HG02938 (cell line): ENCODE measurements around the gene THBD.

Experiments used
- ATAC-seq: cut with Tn5 transposase; IDR thresholded peaks from one replicate; pipeline ENCODE4 v1.9.1; 2021; ENCODE audit warnings: mild to moderate bottlenecking, moderate library complexity; ENCODE audit not compliant: unreplicated experiment

THBD gene

DNA sequence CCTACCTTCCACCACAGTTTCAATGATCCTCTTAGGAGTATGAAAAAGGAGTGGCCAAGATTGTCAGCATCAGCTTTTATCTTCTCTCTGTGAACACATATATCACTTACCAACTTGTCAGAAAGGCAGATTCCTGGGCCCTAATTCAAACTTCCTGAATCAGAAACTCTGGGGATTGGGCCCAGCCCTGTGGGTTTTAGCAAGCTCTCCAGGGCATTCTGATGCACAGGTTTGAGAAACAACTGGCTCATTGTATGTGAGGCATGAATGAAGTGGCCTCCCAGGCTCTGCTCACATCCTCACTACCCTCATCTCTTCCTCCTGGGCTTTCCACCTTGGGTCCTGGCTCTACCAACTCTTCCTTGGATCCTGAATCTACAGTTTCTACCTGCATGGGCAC lies 13.2 kb upstream of the THBD start:
- ATAC-seq = no peak

DNA sequence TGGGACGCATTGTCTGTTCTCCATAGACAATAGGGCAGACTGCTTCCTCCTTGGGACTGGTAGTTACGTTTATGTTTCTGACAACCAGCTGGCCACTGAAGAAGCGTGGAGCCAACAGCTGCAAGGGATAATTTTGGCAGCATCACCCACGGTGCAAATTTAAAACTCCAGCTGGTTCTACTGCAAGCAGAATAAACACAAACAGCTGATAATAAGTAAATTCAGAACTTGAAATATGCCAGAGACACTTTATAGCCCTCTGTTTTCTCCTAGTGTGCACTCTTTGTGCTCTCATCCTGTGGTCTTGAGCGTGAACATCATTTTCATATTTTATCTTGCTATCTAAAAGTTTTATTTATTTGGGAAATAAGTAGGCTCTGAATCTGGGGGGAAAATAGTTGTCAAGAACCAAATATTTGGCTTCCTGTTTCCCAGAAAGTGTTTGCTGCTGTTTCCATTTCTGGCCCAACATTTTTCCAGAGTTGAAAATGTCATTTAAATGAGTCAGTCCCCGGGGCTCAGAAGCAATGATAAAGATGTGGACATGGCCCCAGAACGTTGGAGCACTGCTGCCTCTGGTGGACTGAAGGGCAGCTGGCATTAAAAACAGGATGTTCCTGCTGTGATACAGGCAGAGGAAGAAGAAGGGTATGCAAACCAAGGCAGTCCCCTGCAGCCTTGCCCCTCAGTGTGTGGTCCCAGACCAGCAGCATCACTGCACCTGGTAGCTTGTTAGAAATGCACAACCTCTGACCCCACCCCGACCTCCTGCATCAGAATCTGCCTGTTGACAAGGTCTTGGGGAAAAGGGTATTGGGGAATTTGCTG lies 12.5 kb upstream of the THBD start:
- ATAC-seq = no peak

DNA sequence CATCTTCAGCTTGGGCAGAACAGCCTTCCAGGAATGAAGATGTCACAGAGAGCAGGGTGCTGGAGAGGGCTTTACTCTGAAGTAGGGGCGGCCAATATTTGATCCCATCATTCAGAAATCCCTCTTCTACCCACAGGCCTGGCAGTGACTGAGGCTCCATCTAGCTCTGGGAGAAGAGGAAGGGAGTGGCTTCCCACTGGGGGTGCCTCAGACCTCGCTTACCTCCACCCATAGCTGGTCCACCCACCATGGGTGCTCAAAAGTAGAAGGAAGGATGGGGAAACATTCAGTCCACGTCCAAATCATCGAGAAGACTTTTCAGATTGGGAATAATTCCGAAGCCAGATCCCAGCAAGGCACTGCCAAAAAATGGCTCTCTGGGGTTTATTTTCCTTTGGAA lies 11.8 kb upstream of the THBD start:
- no peak for ATAC-seq

DNA sequence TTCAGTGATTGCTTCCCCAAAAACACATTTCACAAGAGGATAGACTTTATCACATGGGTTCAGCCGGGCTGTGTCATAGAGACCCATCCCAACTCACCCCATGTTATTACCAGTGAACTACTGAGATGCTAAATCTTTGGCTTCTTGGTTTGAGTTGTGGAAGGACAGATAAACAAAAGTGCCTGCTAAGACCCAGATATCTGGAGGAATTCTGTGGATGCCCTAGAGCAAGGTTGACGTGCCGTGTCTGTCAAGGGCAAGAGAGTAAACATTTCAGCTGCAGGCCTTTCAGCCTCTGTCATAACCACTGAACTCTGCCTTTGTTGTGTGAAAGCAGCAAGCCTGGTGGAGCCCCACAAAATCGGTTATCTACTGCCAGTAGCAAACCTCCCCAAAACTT lies 11.2 kb upstream of the THBD start:
- no peak for ATAC-seq

DNA sequence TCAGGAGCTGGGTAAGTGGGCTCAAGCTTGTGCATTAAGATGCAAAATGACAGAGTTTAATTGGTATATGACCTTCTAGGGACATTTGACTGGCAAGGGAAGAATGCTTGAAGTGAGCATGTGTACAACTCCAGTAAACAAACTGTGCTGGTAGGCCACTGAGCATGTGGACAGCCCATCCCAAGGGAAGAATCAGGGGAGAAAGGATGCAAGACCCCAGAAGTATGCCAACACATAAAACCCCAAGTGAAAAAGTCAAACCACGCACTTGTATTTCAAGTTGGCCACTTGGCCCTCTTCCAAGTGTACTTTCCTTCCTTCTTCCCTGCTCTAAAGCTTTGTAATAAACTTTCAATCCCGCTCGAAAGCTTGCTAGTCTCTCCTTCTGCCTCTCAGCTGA lies 10.4 kb upstream of the THBD start:
- no peak for ATAC-seq

DNA sequence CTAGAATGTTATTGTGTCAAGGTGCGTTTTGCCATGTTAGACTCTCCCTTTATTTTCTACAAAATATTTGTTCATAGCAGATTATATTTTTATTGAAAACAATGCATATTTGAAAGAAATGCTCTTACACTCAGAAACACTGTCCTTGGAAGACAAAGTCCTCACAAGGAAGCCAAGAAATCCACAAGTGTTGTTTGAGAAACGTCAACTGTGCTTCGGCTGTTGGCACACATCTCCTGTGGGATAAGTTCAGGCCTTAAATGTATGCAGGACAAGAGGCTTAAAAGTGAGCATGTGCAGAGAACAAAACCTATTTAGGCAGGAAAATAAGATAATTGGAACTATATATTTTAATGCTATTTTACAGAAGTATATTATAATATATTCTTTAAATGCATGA lies 9.5 kb upstream of the THBD start:
- no peak for ATAC-seq

DNA sequence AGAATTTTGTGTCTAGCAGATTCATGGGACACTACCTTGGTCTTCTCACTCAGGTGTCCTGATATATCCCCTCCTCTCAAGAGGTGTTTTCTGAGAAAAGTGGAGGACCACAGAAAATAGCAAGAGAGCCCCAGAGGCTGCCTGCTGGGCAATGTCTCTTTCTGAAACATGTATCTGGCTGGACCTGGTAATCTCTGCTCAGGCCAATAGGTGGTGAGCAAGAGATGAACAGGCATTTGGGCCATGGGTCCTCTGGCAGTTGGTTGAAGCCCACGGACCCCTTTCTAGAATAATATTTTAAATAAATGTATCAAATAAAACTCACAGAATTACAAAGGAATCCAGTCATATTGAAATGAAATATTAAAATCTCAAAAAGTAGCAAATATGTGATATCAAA lies 8.8 kb upstream of the THBD start:
- ATAC-seq = no peak

DNA sequence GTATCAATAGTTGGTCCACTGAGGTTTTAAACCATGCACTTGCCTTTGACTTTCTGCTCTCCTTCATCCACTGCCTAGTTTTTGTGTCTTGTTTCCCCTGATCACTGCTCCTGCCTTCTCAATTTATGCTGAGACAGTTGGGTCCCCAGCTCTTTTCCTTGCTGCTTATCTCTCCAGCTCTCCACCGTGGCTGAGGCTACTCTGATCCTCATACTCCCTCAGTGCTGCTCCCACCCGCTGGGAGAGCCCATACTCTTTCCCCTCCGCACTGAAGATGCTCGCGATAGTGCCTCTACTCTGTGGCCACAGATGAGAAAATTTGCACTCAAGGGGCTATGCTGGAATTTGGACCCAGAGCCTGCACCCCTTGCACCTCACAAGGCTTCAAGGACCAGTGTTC lies 3.4 kb upstream of the THBD start:
- ATAC-seq = no peak

DNA sequence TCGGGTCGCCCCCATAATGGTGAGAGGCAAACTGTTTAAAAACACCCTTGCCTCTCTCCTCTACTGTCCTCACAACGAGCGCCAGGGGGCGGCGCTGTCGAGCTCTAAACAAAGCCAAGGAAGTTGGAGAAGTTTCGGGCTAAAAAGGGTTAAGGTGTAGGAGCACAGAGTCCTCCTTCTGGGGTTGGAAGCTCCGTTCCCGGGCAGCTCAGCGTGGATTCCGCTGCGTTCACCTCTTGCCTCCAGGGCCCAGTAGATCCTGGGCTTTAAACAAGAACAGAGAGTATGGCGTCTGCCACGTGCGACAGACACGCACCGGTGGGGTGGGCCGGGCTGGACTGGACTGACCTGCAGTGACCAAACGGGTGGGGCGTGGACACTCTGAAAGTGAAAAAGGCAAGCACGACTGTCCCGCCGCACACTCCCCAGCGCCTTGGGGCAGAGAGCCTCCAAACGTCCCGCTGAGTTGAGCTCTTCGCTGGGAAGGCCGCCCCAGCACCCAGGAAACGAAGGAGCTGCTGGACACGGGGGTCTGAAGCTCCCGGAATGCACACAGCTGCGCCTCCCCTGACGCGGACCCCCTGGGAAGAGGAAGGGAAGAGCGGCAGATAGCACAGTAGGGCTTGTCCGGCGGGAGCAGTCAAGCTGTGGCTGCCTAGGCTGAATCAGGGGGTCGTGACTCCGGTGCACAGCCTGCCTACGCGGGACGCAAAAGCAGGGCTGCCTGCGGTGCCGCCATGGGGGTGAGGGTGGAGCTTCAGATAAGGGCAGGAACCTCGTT lies 1.6 kb upstream of the THBD start:
- ATAC-seq = no peak

DNA sequence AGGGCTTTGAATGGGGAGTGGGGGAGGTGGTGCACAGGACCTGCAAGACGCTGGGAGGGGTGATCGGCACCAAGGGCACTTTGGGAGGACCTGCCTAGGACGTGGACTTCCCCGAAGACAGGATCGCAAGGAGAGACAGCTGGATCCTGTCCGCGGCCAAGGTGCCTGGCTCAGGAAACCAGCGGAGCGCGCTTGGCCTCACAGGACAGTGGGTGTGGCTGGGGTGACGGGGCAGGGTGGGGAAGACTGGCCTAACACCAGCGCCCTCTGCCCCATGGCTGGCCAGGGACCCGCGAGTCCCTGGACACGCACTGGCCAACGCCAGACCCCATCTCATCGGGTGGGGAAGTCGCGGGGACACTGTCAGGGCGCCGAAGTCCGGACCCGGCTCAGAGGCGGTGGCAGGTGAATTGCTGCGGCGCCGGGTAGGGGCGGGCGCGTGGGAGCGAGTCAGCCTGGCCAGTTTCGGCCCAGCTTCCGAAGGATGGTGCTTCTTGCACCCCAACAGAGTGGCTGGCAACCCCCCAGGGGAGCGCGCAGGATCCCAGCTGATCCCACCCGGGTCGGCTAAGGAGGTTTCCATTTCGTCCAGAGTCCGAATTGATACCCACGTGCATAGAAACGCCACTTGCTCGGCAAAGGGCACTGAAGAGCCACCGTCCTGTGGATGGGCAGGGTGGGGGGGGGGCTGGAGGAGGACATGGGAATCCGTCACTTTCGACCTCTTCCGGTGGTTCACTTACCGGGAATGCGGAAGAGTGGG lies 785 bp upstream of the THBD start:
- no peak for ATAC-seq

DNA sequence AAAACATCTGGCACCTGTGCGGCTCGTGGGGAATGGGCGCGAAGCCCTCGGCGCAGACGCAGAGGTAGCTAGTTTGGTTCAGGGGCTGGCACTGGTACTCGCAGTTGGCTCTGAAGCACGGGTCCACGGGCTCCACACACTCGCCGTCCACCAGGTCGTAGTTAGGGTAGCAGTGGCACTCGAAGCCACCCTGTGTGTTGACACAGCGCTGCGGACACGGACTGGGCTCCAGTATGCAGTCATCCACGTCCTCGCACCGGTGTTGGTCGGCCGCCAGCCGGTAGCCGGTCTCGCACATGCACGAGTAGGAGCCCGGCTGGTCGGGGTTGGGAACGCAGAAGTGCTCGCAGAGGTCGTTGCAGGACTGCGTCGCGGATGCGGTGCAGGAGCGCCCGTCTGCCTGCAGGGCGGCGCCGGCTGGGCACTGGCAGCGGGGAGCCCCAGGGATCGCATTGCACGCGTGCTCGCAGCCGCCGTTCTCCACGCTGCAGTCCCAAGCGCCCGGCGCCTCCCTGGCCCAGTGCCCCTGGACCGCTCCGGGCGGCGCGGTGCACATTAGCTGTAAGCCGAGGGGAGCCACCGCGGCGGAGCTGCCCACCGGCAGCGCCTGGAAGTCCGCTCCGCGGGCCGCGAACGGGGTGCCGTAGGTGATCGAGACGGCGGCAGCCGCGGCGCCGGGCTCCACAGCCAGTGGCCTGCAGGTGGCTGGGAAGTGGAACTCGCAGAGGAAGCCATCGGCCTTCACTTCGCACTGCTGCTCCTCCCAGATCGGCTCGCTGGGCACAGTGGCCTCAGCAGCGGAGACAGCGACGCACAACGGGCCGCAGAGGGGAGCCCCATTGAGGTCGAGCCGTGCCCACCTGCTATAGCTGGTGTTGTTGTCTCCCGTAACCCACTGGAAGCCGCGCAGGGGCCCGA lies 930 bp downstream of the THBD start:
- ATAC-seq = no peak

DNA sequence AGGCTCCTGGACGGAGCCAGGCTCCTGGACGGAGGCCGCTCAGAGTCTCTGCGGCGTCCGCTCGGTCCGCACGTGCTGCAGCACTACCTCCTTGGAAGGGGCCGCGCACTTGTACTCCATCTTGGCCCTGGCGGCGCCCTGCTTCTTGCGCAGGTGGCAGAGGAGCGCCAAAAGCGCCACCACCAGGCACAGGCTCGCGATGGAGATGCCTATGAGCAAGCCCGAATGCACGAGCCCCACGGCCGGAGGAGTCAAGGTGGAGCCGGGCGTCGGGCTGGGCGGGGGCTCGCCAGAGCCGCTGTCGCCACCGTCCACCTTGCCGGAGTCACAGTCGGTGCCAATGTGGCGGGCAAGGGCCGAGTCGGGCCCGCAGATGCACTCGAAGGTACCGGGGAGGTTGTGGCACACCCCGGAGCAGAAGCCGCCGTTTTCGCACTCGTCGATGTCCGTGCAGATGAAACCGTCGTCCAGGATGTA lies 1.7 kb downstream of the THBD start:
- ATAC-seq = no peak

DNA sequence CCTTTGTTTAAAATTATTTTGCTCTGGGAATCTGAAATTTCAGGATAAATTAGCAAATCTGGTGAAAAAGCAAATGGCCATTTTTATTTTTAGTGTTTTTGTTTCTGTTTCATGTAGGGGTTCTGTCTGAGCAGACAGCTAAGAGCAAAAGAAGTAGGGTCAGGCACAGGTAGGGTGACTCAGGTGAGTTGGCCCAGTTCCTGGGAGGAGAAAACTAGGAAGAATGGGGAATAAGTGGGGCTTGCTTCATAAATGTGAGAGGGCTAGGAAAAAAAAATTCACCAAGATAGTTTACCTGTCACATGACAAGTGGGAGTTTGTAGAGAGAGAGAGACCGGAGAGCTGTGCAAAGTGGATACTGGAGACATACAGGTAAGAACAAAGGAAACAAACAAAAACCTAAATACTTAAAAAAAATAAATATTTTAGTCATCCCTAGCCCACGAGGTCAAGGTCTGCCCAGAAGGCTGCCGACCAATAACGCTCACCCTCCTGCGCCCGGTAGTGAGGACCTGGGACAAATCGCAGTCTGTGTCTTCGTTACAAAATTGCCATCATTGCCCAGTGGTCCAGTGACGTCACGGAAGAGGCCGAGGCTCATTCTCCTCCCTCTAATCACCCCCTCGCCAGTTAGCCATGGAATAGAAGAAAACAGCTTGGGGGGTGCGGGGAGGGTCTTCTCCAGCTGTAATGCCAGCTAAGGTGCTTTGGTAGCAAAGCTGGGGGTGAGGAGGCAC lies 2.3 kb downstream of the THBD start:
- no peak for ATAC-seq

DNA sequence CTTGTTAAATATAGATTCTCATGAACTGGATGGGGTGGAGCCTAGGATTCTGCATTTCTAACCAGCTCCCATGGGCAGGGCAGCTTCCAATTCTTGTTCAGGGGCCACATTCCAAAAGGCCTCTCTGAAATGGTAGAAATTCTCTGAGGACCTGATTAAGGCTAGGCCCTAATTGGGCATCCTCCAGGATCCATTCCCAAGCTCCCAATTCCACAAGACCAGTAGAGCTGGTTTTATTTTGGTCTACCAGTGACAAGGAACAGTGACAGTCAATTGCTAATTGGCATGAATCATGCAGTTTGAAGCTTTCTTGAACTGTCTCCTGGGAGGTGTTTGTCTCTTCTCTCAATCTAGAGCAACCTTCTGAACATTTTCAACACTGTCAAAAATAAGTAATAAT lies 3.0 kb downstream of the THBD start:
- ATAC-seq = no peak

DNA sequence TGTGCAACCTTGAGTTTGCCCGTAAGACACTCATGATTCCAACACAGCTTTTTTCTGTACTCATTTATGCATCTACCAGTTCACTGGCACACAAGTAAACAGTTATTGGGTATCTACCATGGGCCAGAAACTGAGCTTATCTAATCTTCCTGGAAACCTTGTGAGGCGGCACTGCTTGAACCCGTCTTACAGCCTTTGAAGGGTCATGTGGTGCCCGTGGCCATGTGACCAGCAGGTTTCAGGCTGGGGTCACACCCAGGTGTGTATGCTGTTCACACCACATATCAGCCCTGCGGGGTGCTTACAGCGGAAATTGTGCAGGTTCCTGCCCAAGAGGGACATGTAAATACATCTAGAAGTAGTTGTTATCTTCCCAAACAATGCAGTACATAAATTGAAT lies 6.1 kb downstream of the THBD start:
- ATAC-seq = no peak

DNA sequence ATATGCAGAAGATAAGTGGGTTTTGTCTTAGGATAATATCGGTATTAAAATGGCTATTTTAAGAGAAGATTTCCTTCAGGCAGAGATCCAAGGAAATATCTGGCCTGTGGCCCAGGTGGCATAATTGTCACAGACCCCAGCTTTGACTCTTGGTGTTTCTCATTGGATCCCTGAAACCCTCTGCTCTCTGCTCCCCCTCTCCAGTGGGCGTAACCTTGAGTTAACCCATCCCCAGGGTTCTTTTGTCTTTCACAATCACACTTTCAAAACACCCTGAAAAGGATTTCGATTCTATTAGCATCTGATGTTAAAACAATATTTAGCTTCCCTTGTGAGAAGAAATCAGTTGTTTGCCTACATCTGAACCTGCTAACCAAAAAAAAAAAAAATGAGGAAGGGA lies 7.2 kb downstream of the THBD start:
- ATAC-seq = no peak

DNA sequence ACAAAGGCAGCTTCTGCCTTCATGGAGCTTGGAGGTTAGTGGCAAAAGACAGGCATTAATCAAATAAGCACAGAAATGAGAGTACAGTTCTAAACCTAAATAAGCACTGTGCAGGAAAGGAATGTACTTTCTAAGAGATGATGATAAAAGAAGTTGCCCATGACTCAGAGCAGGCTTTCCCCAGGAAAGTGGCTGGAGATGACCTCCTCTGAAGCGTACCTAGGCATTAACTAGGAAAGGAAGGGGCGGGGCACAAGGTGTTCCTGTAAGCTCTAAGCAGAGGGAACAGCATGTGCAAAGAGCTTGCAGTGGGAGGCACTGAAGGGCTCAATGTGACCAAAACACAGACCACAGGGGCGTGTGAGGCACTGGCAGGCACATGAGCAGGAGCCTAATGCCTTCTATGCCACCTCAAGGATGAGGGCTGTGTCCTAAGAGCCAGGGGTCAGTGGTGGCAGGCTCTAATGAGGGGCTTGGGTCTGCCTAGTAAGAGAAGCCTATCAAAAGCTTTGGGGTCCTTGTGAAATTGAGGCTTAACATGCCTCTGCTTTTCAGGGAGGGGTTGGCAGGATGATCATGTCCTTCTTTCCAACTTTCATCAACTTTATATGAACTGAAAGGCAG lies 9.5 kb downstream of the THBD start:
- ATAC-seq = no peak

DNA sequence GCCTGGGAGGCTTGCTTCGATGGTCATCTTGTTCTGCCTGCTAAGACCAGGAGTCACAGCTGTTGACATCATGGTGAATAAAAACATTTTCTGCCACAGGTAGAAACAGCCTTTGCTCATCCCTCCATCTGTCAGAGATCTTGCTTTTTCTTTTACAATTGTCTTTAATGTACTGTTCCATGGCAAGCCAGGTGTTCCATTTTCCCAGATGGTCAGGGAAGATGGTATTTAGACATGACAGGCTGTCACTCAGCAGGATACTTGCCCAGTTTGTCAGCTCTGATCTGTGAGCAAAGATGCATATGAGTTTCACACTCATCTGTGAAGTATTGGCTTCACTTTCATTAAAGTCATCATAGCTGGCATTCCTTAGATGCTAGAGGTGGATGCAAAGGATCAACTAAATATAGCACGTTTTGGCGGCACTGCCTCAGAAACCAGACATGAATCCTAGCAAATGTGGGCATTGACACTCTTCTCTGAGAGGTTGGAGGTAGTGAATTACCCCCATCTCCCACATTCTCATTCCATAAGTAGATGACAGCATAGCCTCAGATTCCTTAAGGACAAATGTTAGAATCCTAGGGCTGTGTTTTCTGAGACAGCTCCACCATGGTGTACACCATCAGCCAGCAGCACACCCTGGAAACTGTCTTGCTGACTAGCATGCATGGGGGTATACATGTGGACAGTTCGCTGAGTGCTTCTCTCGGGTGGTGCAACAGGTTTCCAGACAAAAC lies 10.2 kb downstream of the THBD start:
- ATAC-seq = no peak

DNA sequence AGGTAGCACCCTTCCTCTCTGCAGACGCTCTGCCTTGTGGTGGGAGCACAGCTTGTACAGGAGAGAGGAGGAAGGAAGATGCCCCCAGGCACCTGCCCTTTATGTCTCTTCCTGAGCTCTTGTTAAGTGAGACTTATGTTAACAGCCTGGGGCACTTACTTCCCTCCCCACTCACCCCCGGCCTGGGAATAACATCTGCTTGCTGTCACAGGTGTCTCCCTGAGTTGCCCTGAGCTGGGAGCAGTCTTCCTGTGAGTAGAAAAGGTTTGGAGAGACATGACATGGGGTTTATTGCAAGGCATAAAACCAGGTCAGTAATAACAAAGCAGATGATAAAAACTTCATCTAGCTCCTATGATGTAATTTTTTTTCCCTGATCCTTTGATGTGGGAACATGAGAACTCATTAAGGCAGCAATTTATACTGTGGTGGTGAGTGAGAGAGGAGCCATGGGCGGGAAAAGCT lies 12.4 kb downstream of the THBD start:
- ATAC-seq = no peak
